ENCODE results near the gene XPNPEP3.

Gene XPNPEP3

GRCh38 chr22:40853961-40854360, 3.0 kb upstream of the XPNPEP3 start:
- no peak overlapping the region for H3K4me2 ChIP-seq (ENCODE audit: insufficient read depth, low read length, poor library complexity, severe bottlenecking)
- H3K4me1 ChIP-seq (ENCODE audit: control insufficient read depth in 2 of 2, insufficient read depth in 1 of 2, low read depth in 1 of 2, low read length in 2 of 2) = peaks cover 4 to 19% of the 10 kb centered on the region in 2 donors
- no peak overlapping the region for H2AFZ ChIP-seq (ENCODE audit: low read length)
- no peak overlapping the region for H2AK5ac ChIP-seq (ENCODE audit: low read depth, low read length)
- H3K9me3 ChIP-seq (replicated peaks in 1 of 2; ENCODE audit: control insufficient read depth in 2 of 2, insufficient read depth in 1 of 2, low read depth in 1 of 2, low read length in 2 of 2) = no peaks in the 10 kb centered on the region
- H3K36me3 ChIP-seq (replicated peaks in 1 of 2; ENCODE audit: control insufficient read depth in 2 of 2, insufficient read depth in 2 of 2, low read length in 2 of 2) = peaks cover 5 to 55% of the 10 kb centered on the region in 2 donors
- no peak overlapping the region for H4K91ac ChIP-seq (ENCODE audit: low read depth, low read length, poor library complexity)
- no peaks in the 10 kb centered on the region for H3K27me3 ChIP-seq (ENCODE audit: control insufficient read depth in 3 of 3, insufficient read depth in 3 of 3, low read depth in 1 of 3, low read length in 3 of 3)
- no peak overlapping the region for H3K27ac ChIP-seq (replicated peaks; ENCODE audit: low read length)
- no peak overlapping the region for H2BK120ac ChIP-seq (ENCODE audit: low read depth, low read length)
- no CpG with 5 or more reads among the region's 3 CpGs for WGBS, 2 donors (ENCODE audit: extremely low coverage in 2 of 2, insufficient read length in 2 of 2, insufficient replicate concordance in 1 of 2)
- peaks cover 7% of the 10 kb centered on the region for H3K79me1 ChIP-seq (ENCODE audit: low read depth, low read length)
- H2BK5ac ChIP-seq (ENCODE audit: low read length) = no peak overlapping the region
- no peak overlapping the region for H2BK12ac ChIP-seq (ENCODE audit: low read length)
- H3K9ac ChIP-seq (ENCODE audit: low read depth, low read length, poor library complexity) = no peak overlapping the region
- H3K23ac ChIP-seq (ENCODE audit: low read depth, low read length, poor library complexity) = no peak overlapping the region
- DNase-seq (ENCODE audit: low spot score) = no peak
- H4K8ac ChIP-seq (ENCODE audit: low read depth, low read length) = no peak overlapping the region
- H3K18ac ChIP-seq (ENCODE audit: low read length) = no peak overlapping the region
- H2BK15ac ChIP-seq (ENCODE audit: low read length) = no peak overlapping the region
- no peak overlapping the region for H3K4me3 ChIP-seq (ENCODE audit: low read length in 2 of 2)
- no peak overlapping the region for H3K14ac ChIP-seq (ENCODE audit: low read length)
- H3K4ac ChIP-seq (ENCODE audit: low read length) = no peak overlapping the region

GRCh38 chr22:40855071-40855978, 1.6 kb upstream of the XPNPEP3 start:
- no peak overlapping the region for H3K14ac ChIP-seq (ENCODE audit: low read length)
- no CpG with 5 or more reads among the region's 20 CpGs for whole genome bisulfite sequencing, 2 donors (ENCODE audit: extremely low coverage in 2 of 2, insufficient read length in 2 of 2, insufficient replicate concordance in 1 of 2)

GRCh38 chr22:40855979-40856512, 902 bp upstream of the XPNPEP3 start:
- Histone ChIP-seq H3K27ac (replicated peaks; ENCODE audit: low read length) (peak overlapping the region; percentile 96), H2BK120ac (ENCODE audit: low read depth, low read length) (peak overlapping the region; percentile 85), H3K4ac (ENCODE audit: low read length) (peak overlapping the region; percentile 91), H3K27me3 (ENCODE audit: control insufficient read depth in 3 of 3, insufficient read depth in 3 of 3, low read depth in 1 of 3, low read length in 3 of 3) (no peaks in the 10 kb centered on the region), H3K9ac (ENCODE audit: low read depth, low read length, poor library complexity) (peak overlapping the region; percentile 96), H2AK5ac (ENCODE audit: low read depth, low read length) (no peak overlapping the region), H4K8ac (ENCODE audit: low read depth, low read length) (no peak overlapping the region), H3K79me1 (ENCODE audit: low read depth, low read length) (peaks cover 7% of the 10 kb centered on the region), H4K91ac (ENCODE audit: low read depth, low read length, poor library complexity) (no peak overlapping the region), H2AFZ (ENCODE audit: low read length) (peak overlapping the region; percentile 91), H2BK15ac (ENCODE audit: low read length) (peak overlapping the region; percentile 32), H3K36me3 (replicated peaks in 1 of 2; ENCODE audit: control insufficient read depth in 2 of 2, insufficient read depth in 2 of 2, low read length in 2 of 2) (peaks cover 0 to 47% of the 10 kb centered on the region in 2 donors), H3K14ac (ENCODE audit: low read length) (peak overlapping the region; percentile 31), H3K4me1 (ENCODE audit: control insufficient read depth in 2 of 2, insufficient read depth in 1 of 2, low read depth in 1 of 2, low read length in 2 of 2) (peaks cover 4 to 19% of the 10 kb centered on the region in 2 donors), H2BK5ac (ENCODE audit: low read length) (peak overlapping the region; percentile 48), H3K18ac (ENCODE audit: low read length) (peak overlapping the region; percentile 96), H3K9me3 (replicated peaks in 1 of 2; ENCODE audit: control insufficient read depth in 2 of 2, insufficient read depth in 1 of 2, low read depth in 1 of 2, low read length in 2 of 2) (no peaks in the 10 kb centered on the region), H3K4me2 (ENCODE audit: insufficient read depth, low read length, poor library complexity, severe bottlenecking) (peak overlapping the region; percentile 76), H3K4me3 (ENCODE audit: low read length in 2 of 2) (peak overlapping the region; percentile 79 to 92), H2BK12ac (ENCODE audit: low read length) (peak overlapping the region; percentile 18), H3K23ac (ENCODE audit: low read depth, low read length, poor library complexity) (peak overlapping the region; percentile 75)
- peak; percentile 53 for DNase-seq (ENCODE audit: low spot score)
- WGBS, 2 donors (ENCODE audit: extremely low coverage in 2 of 2, insufficient read length in 2 of 2, insufficient replicate concordance in 1 of 2) = no CpG with 5 or more reads among the region's 29 CpGs

More at GRCh38 chr22:40855071-40855978, 1.6 kb upstream of the XPNPEP3 start:
- Histone ChIP-seq H2BK5ac (ENCODE audit: low read length) (no peak overlapping the region), H2AFZ (ENCODE audit: low read length) (no peak overlapping the region), H2AK5ac (ENCODE audit: low read depth, low read length) (no peak overlapping the region), H3K4me2 (ENCODE audit: insufficient read depth, low read length, poor library complexity, severe bottlenecking) (peak overlapping the region; percentile 36), H3K9ac (ENCODE audit: low read depth, low read length, poor library complexity) (no peak overlapping the region), H2BK120ac (ENCODE audit: low read depth, low read length) (no peak overlapping the region), H3K27me3 (ENCODE audit: control insufficient read depth in 3 of 3, insufficient read depth in 3 of 3, low read depth in 1 of 3, low read length in 3 of 3) (no peaks in the 10 kb centered on the region), H4K8ac (ENCODE audit: low read depth, low read length) (no peak overlapping the region), H2BK12ac (ENCODE audit: low read length) (no peak overlapping the region), H3K4ac (ENCODE audit: low read length) (no peak overlapping the region), H3K4me1 (ENCODE audit: control insufficient read depth in 2 of 2, insufficient read depth in 1 of 2, low read depth in 1 of 2, low read length in 2 of 2) (peaks cover 4 to 19% of the 10 kb centered on the region in 2 donors), H3K79me1 (ENCODE audit: low read depth, low read length) (peaks cover 7% of the 10 kb centered on the region), H3K4me3 (ENCODE audit: low read length in 2 of 2) (peak overlapping the region; percentile 62 to 79), H2BK15ac (ENCODE audit: low read length) (no peak overlapping the region), H4K91ac (ENCODE audit: low read depth, low read length, poor library complexity) (no peak overlapping the region), H3K18ac (ENCODE audit: low read length) (no peak overlapping the region), H3K36me3 (replicated peaks in 1 of 2; ENCODE audit: control insufficient read depth in 2 of 2, insufficient read depth in 2 of 2, low read length in 2 of 2) (peaks cover 0 to 47% of the 10 kb centered on the region in 2 donors), H3K9me3 (replicated peaks in 1 of 2; ENCODE audit: control insufficient read depth in 2 of 2, insufficient read depth in 1 of 2, low read depth in 1 of 2, low read length in 2 of 2) (no peaks in the 10 kb centered on the region), H3K27ac (replicated peaks; ENCODE audit: low read length) (no peak overlapping the region), H3K23ac (ENCODE audit: low read depth, low read length, poor library complexity) (no peak overlapping the region)
- no peak for DNase-seq (ENCODE audit: low spot score)

- Histone ChIP-seq H3K79me1 (ENCODE audit: low read depth, low read length) (peaks cover 7% of the 10 kb centered on the region), H3K4ac (ENCODE audit: low read length) (peak overlapping the region; percentile 41), H3K14ac (ENCODE audit: low read length) (peak overlapping the region; percentile 76), H2BK5ac (ENCODE audit: low read length) (peak overlapping the region; percentile 91), H4K8ac (ENCODE audit: low read depth, low read length) (no peak overlapping the region), H3K4me1 (ENCODE audit: control insufficient read depth in 2 of 2, insufficient read depth in 1 of 2, low read depth in 1 of 2, low read length in 2 of 2) (peaks cover 4 to 19% of the 10 kb centered on the region in 2 donors), H3K9ac (ENCODE audit: low read depth, low read length, poor library complexity) (peak overlapping the region; percentile 93), H2BK12ac (ENCODE audit: low read length) (no peak overlapping the region), H2AFZ (ENCODE audit: low read length) (peak overlapping the region; percentile 91), H2BK15ac (ENCODE audit: low read length) (peak overlapping the region; percentile 91), H3K4me2 (ENCODE audit: insufficient read depth, low read length, poor library complexity, severe bottlenecking) (peak overlapping the region; percentile 58), H2AK5ac (ENCODE audit: low read depth, low read length) (peak overlapping the region; percentile 64), H4K91ac (ENCODE audit: low read depth, low read length, poor library complexity) (no peak overlapping the region), H3K27me3 (ENCODE audit: control insufficient read depth in 3 of 3, insufficient read depth in 3 of 3, low read depth in 1 of 3, low read length in 3 of 3) (no peaks in the 10 kb centered on the region), H3K18ac (ENCODE audit: low read length) (peak overlapping the region; percentile 95), H3K23ac (ENCODE audit: low read depth, low read length, poor library complexity) (peak overlapping the region; percentile 75), H3K9me3 (replicated peaks in 1 of 2; ENCODE audit: control insufficient read depth in 2 of 2, insufficient read depth in 1 of 2, low read depth in 1 of 2, low read length in 2 of 2) (no peaks in the 10 kb centered on the region), H3K27ac (replicated peaks; ENCODE audit: low read length) (peak overlapping the region; percentile 96), H3K36me3 (replicated peaks in 1 of 2; ENCODE audit: control insufficient read depth in 2 of 2, insufficient read depth in 2 of 2, low read length in 2 of 2) (peaks cover 4 to 49% of the 10 kb centered on the region in 2 donors), H2BK120ac (ENCODE audit: low read depth, low read length) (no peak overlapping the region), H3K4me3 (ENCODE audit: low read length in 2 of 2) (peak overlapping the region; percentile 79 to 92)
- no CpG with 5 or more reads among the region's 18 CpGs for WGBS, 2 donors (ENCODE audit: extremely low coverage in 2 of 2, insufficient read length in 2 of 2, insufficient replicate concordance in 1 of 2)
- DNase-seq (ENCODE audit: low spot score) = no peak
These were observed 434 bp downstream of the XPNPEP3 start for GRCh38 chr22:40857309-40857855.

Data from neuronal stem cell (in vitro differentiated cells).